ENCODE data around the gene MARCHF6.

MARCHF6 gene

GRCh38 chr5:10315201-10315600 is 38.3 kb upstream of the MARCHF6 start:
- Mint-ChIP-seq H3K36me3 (ENCODE audit: low read depth) (no peaks in the 10 kb centered on the region), H3K4me3 (no peak overlapping the region), H3K9me3 (peaks cover 9% of the 10 kb centered on the region), H3K27ac (no peak overlapping the region), H3K27me3 (ENCODE audit: low read depth, poor library complexity) (peaks cover 3% of the 10 kb centered on the region), H3K4me1 (peaks cover 18% of the 10 kb centered on the region)
- TF ChIP-seq CTCF (IDR thresholded peaks at IDR 0.05) = no peak
- no peak for DNase-seq

GRCh38 chr5:10315824-10316509 is 37.5 kb upstream of the MARCHF6 start:
- DNase-seq = no peak
- H3K27ac Mint-ChIP-seq = no peak overlapping the region
- peaks cover 16% of the 10 kb centered on the region for H3K4me1 Mint-ChIP-seq
- H3K4me3 Mint-ChIP-seq = no peak overlapping the region
- peaks cover 9% of the 10 kb centered on the region for H3K9me3 Mint-ChIP-seq
- H3K36me3 Mint-ChIP-seq (ENCODE audit: low read depth) = no peaks in the 10 kb centered on the region
- H3K27me3 Mint-ChIP-seq (ENCODE audit: low read depth, poor library complexity) = peaks cover 3% of the 10 kb centered on the region
- no peak for TF ChIP-seq CTCF (IDR thresholded peaks at IDR 0.05)

- Mint-ChIP-seq H3K4me3 (no peak overlapping the region), H3K27me3 (ENCODE audit: low read depth, poor library complexity) (peaks cover 3% of the 10 kb centered on the region), H3K27ac (no peak overlapping the region), H3K36me3 (ENCODE audit: low read depth) (no peaks in the 10 kb centered on the region), H3K4me1 (peaks cover 8% of the 10 kb centered on the region), H3K9me3 (peaks cover 9% of the 10 kb centered on the region)
- no peak for TF ChIP-seq CTCF (IDR thresholded peaks at IDR 0.05)
- DNase-seq = no peak
Measured at GRCh38 chr5:10317825-10318682, 35.4 kb upstream of the MARCHF6 start.

- no peak for DNase-seq
Measured at GRCh38 chr5:10319202-10319851, 34.2 kb upstream of the MARCHF6 start.

GRCh38 chr5:10320793-10321192 is 32.7 kb upstream of the MARCHF6 start:
- no peak overlapping the region for H3K4me3 Mint-ChIP-seq
- no peak for TF ChIP-seq CTCF (IDR thresholded peaks at IDR 0.05)
- peaks cover 20% of the 10 kb centered on the region for H3K4me1 Mint-ChIP-seq
- no peak for DNase-seq
- peaks cover 3% of the 10 kb centered on the region for H3K27me3 Mint-ChIP-seq (ENCODE audit: low read depth, poor library complexity)
- peaks cover 9% of the 10 kb centered on the region for H3K9me3 Mint-ChIP-seq
- H3K36me3 Mint-ChIP-seq (ENCODE audit: low read depth) = no peaks in the 10 kb centered on the region
- no peak overlapping the region for H3K27ac Mint-ChIP-seq

More at GRCh38 chr5:10319202-10319851, 34.2 kb upstream of the MARCHF6 start:
- H3K27me3 Mint-ChIP-seq (ENCODE audit: low read depth, poor library complexity) = peaks cover 3% of the 10 kb centered on the region
- no peaks in the 10 kb centered on the region for H3K36me3 Mint-ChIP-seq (ENCODE audit: low read depth)
- H3K4me1 Mint-ChIP-seq = peaks cover 18% of the 10 kb centered on the region
- H3K4me3 Mint-ChIP-seq = no peak overlapping the region
- peaks cover 9% of the 10 kb centered on the region for H3K9me3 Mint-ChIP-seq
- H3K27ac Mint-ChIP-seq = no peak overlapping the region
- TF ChIP-seq CTCF (IDR thresholded peaks at IDR 0.05) = no peak

Measured in nephron progenitor cell (in vitro differentiated cells).